Measurements from ENCODE around the gene ATG12. TPM values are rescaled to one million over a fixed set of nuclear protein-coding genes. Genes with fewer than 3 reads are reported as not detected.
"Not testable (repeated sequence)": the region's sequence is repeated elsewhere in the genome, so short reads cannot be mapped to it uniquely, and the experiment has no call there.

The ATG12 gene
- 29.6 and 37.4 TPM in 2 replicates for total RNA-seq

DNA sequence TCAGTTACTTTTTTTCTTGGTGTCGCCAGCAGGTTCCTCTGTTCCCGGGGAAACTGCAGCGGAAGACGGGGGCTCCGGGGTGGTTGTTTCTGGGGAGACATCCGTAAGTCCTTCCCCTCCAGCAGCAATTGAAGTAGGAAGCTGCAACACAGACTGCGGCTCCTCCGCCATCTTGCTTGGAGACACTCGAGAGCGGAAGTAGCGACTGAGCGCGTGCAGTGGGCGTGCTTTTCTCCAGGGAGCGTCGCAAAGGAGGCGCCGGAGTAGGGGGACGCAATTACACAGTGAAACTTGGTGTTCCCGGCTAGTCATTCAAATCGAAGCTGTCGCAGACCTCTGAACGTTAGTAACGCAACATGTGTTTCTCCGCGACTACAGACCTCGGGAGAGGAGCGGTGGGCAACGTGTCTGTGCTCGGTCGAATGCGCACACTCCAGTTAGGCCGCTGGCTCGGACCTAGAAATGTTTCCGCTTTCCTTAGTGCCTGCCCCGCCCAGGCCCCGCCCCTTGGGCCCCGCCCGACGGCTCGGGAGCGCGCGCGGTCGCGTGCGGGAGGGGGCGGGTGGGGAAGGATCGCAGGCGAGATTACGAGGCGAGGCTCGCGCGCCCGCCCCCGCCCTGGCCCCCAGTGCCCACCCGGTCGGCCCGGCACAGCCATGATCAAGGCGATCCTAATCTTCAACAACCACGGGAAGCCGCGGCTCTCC, at the start of gene ATG12, which contains the start of gene AP3S1:
Gene ATG12 (minus strand): TSS at position 184 of the 707 bp plus-strand sequence. CDS start 13 bp downstream, at position 171.
Gene AP3S1 (plus strand): TSS at position 554 of the 707 bp plus-strand sequence. CDS start 103 bp downstream, at position 657.
- H3K36me3 Mint-ChIP-seq (ENCODE audit: low read depth), result peaks cover 25% of the 10 kb centered on the region
- peak within 1 kb of the TSS; percentile 99 for H3K27ac Mint-ChIP-seq
- H3K9me3 Mint-ChIP-seq, result no peaks in the 10 kb centered on the region
- intact Hi-C loops (cut with micrococcal nuclease), result loop anchor here (1.0 to 2.0 kb wide), 9 partner anchors 10 to 672 kb away; partner anchors contain the start of genes COMMD10, FEM1C, PGGT1B and TMED7
- H3K4me1 Mint-ChIP-seq (ENCODE audit: low read depth), result peaks cover 52% of the 10 kb centered on the region
- no peaks in the 10 kb centered on the region for H3K27me3 Mint-ChIP-seq (ENCODE audit: insufficient read depth)
- peak; percentile 87 for DNase-seq (ENCODE audit: low spot score)
- peak within 1 kb of the TSS; percentile 98 for H3K4me3 Mint-ChIP-seq

DNA sequence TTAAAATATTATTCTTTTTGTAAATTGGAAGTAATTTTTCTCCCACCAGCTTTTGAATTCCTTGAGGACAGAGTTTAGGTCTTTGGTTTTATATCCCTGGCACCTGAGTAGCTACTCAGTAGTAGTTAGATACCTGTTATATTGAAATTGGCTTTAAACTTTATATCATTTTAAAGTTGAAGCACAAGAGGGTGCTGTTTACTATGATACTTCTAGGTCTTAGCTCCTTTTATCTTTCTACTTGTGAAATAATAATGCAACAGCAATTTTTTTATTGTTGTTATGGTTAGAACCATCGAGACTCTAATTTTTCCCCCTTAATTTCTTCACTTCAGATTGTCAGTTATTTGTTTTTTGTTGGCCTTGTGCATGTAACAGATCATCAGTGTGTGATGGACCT, 46.7 kb upstream of the ATG12 start:
- Mint-ChIP-seq H3K9me3 (no peaks in the 10 kb centered on the region), H3K27me3 (ENCODE audit: insufficient read depth) (no peaks in the 10 kb centered on the region), H3K36me3 (ENCODE audit: low read depth) (no peaks in the 10 kb centered on the region), H3K4me3 (no peak overlapping the region), H3K27ac (no peak overlapping the region), H3K4me1 (ENCODE audit: low read depth) (no peaks in the 10 kb centered on the region)
- intact Hi-C loops (cut with micrococcal nuclease), result no loop called here
- DNase-seq (ENCODE audit: low spot score), result no peak

DNA sequence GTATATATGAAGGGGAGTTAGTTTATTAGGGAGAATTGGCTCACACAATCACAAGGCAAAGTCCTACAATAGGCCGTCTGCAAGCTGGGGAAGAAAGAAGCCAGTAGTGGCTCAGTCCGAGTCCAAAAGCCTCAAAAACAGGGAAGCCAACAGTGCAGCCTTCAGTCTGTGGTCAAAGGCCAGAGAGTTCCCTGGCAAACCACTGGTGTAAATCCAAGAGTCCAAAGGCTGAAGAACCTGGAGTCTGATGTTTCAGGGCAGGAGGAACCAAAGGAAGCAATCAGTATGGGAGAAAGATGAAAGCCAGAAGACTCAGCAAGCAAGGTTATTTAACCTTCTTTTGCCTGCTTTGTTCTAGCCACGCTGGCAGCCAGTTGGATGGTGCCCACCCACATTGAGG, 43.8 kb upstream of the ATG12 start:
- DNase-seq (ENCODE audit: low spot score); intact Hi-C loops (cut with micrococcal nuclease); H3K9me3 Mint-ChIP-seq; H3K4me1 Mint-ChIP-seq (ENCODE audit: low read depth); H3K27me3 Mint-ChIP-seq (ENCODE audit: insufficient read depth); H3K4me3 Mint-ChIP-seq; H3K36me3 Mint-ChIP-seq (ENCODE audit: low read depth); H3K27ac Mint-ChIP-seq: not testable (repeated sequence)

DNA sequence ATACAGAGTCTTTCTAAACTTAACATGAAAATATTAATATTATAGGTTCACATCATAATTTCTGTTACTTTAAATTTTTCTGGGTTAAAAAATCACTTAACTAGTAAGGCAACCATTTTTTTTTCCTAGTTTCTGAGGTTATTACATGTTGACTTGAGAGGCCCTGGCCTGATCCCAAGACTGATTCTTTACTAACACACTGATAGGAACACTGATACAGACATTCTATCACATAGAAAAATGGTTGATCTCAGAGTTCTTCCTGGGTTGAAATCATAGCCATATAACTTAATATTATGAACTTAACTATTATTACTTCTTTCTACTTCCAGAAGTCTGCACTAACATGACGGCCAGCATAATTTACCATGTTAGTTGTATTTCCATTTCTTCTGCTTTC, 43.3 kb upstream of the ATG12 start:
- DNase-seq (ENCODE audit: low spot score), result no peak
- H3K36me3 Mint-ChIP-seq (ENCODE audit: low read depth), result peaks cover 3% of the 10 kb centered on the region
- H3K4me1 Mint-ChIP-seq (ENCODE audit: low read depth), result no peaks in the 10 kb centered on the region
- no peak overlapping the region for H3K27ac Mint-ChIP-seq
- H3K4me3 Mint-ChIP-seq, result no peak overlapping the region
- no peaks in the 10 kb centered on the region for H3K27me3 Mint-ChIP-seq (ENCODE audit: insufficient read depth)
- H3K9me3 Mint-ChIP-seq, result peaks cover 5% of the 10 kb centered on the region
- intact Hi-C loops (cut with micrococcal nuclease), result no loop called here

DNA sequence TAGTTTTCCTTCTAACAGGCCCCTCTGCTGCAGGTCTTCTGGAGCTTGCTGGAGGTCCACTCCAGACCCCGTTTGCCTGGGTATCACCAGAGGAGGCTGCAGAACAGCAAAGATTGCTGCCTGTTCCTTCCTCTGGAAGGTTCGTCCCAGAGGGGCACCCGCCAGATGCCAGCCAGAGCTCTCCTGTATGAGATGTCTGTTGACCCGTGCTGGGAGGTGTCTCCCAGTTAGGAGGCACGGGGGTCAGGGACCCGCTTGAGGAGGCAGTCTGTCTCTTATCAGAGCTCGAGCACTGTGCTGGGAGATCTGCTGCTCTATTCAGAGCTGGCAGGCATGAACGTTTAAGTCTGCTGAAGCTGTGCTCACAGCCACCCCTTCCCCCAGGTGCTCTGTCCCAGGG, 41.1 kb upstream of the ATG12 start:
- H3K27ac Mint-ChIP-seq; H3K4me3 Mint-ChIP-seq; H3K4me1 Mint-ChIP-seq (ENCODE audit: low read depth); DNase-seq (ENCODE audit: low spot score); H3K36me3 Mint-ChIP-seq (ENCODE audit: low read depth); H3K27me3 Mint-ChIP-seq (ENCODE audit: insufficient read depth); intact Hi-C loops (cut with micrococcal nuclease): not testable (repeated sequence)
- H3K9me3 Mint-ChIP-seq, result peaks cover 16% of the 10 kb centered on the region

DNA sequence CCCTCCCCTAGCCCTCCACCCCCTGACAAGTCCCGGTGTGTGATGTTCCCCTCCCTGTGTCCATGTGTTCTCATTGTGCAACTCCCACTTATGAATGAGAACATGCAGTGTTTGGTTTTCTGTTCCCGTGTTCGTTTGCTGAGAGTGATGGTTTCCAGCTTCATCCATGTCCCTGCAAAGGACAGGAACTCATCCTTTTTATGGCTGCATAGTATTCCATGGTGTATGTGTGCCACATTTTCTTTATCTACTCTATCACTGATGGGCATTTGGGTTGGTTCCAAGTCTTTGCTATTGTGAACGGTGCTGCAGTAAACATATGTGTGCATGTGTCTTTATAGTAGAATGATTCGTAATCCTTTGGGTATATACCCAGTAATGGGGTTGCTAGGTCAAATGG, 36.0 kb upstream of the ATG12 start:
- DNase-seq (ENCODE audit: low spot score); intact Hi-C loops (cut with micrococcal nuclease); H3K27me3 Mint-ChIP-seq (ENCODE audit: insufficient read depth); H3K4me3 Mint-ChIP-seq; H3K4me1 Mint-ChIP-seq (ENCODE audit: low read depth); H3K27ac Mint-ChIP-seq: not testable (repeated sequence)
- peaks cover 16% of the 10 kb centered on the region for H3K9me3 Mint-ChIP-seq
- H3K36me3 Mint-ChIP-seq (ENCODE audit: low read depth), result peaks cover 13% of the 10 kb centered on the region

DNA sequence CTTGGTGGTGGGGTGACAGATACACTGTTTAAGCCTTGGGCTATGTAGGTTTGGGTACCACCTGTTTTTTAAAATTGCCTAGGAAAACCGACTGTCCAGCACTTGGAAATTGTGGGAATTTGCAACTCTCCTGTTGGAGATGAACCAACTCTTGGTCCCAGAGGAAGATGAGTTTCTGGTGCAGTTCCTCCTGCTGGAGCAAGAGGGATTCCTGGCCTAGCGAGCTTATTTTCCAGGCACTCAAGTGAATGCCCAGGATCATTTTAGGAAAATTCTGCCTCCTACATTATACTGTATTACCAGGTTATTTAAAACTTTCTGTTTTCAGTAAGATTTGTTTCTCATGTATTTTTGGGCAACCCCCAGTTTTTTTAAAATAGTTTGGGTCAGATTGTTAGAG, 34.1 kb upstream of the ATG12 start:
- Mint-ChIP-seq H3K27ac (no peak overlapping the region), H3K36me3 (ENCODE audit: low read depth) (peaks cover 20% of the 10 kb centered on the region), H3K9me3 (peaks cover 16% of the 10 kb centered on the region), H3K27me3 (ENCODE audit: insufficient read depth) (no peaks in the 10 kb centered on the region), H3K4me3 (no peak overlapping the region), H3K4me1 (ENCODE audit: low read depth) (no peaks in the 10 kb centered on the region)
- DNase-seq (ENCODE audit: low spot score), result no peak
- intact Hi-C loops (cut with micrococcal nuclease), result no loop called here

DNA sequence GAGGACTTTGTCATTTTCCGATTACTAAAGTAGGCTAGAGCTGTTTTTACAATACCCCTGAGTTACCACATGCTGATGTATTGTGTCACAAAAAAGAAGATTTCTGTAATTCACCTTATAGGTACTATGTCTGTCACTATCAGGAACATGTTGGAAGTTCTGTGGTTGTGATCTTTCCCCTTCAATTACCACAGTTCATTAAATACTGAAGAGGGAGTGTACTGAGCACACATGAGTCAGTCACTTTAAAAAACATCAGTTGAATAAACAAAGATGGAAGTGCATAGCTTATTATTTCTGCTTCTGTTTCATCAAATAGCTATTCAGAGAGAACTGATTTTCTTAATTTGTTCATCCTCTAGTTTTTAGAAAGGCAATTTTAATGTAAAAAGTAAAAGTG, 32.0 kb upstream of the ATG12 start:
- Mint-ChIP-seq H3K4me3 (no peak overlapping the region), H3K9me3 (peaks cover 7% of the 10 kb centered on the region), H3K27ac (no peak overlapping the region), H3K36me3 (ENCODE audit: low read depth) (peaks cover 14% of the 10 kb centered on the region), H3K4me1 (ENCODE audit: low read depth) (no peaks in the 10 kb centered on the region), H3K27me3 (ENCODE audit: insufficient read depth) (no peaks in the 10 kb centered on the region)
- no peak for DNase-seq (ENCODE audit: low spot score)
- intact Hi-C loops (cut with micrococcal nuclease), result no loop called here

DNA sequence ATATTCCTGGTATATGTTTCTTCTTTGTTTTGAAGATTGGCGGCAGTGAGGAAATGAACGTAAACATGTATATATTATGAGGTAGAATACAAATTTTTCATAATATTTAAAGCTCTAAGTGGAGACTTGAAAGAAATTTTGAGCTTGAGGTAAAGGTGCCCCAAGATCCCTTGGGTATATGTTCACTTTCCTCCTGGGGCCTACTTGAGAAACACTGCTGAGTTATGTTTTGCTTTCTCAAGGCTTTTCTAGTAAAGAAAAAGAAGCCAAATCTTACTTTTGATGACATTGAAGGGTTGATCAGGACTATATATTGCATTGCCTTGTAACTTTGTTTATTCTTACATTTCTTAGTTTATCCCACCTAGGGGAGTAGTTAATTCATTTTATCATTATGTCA, 31.1 kb upstream of the ATG12 start:
- intact Hi-C loops (cut with micrococcal nuclease), result no loop called here

DNA sequence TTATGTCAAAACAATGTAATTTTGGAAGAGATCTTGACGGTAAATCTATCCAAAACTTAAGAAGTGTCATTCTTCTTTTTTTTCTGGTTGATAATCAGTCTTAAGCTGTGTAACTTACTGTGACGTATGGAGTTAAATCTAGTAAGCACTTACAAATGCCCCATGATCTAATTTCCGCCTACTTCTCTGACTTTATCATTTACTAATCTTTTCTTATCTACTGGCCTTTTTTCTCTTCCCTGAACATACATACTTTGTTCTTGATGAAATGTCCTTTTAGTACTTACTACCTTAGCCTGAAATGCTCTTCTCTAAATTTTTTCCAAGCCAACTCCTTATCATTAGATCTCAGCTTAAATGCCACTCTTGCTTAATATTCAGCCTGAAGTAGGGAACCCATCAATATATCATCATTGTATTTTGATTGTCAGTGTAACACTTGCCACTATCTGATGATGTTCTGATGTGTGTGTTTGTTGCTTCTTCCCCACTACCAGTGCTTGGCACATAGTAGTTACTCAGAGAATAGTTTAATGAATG, 28.0 kb upstream of the ATG12 start:
- no peak for DNase-seq (ENCODE audit: low spot score)
- no peak overlapping the region for H3K4me3 Mint-ChIP-seq
- intact Hi-C loops (cut with micrococcal nuclease), result no loop called here
- no peaks in the 10 kb centered on the region for H3K27me3 Mint-ChIP-seq (ENCODE audit: insufficient read depth)
- H3K36me3 Mint-ChIP-seq (ENCODE audit: low read depth), result peaks cover 9% of the 10 kb centered on the region
- no peak overlapping the region for H3K27ac Mint-ChIP-seq
- H3K9me3 Mint-ChIP-seq, result peaks cover 2% of the 10 kb centered on the region
- no peaks in the 10 kb centered on the region for H3K4me1 Mint-ChIP-seq (ENCODE audit: low read depth)

More for the DNA sequence above, 31.1 kb upstream of the ATG12 start:
- H3K36me3 Mint-ChIP-seq (ENCODE audit: low read depth), result peaks cover 13% of the 10 kb centered on the region
- H3K9me3 Mint-ChIP-seq, result no peaks in the 10 kb centered on the region
- H3K4me1 Mint-ChIP-seq (ENCODE audit: low read depth), result no peaks in the 10 kb centered on the region
- no peak overlapping the region for H3K4me3 Mint-ChIP-seq
- no peak for DNase-seq (ENCODE audit: low spot score)
- no peak overlapping the region for H3K27ac Mint-ChIP-seq
- no peaks in the 10 kb centered on the region for H3K27me3 Mint-ChIP-seq (ENCODE audit: insufficient read depth)

DNA sequence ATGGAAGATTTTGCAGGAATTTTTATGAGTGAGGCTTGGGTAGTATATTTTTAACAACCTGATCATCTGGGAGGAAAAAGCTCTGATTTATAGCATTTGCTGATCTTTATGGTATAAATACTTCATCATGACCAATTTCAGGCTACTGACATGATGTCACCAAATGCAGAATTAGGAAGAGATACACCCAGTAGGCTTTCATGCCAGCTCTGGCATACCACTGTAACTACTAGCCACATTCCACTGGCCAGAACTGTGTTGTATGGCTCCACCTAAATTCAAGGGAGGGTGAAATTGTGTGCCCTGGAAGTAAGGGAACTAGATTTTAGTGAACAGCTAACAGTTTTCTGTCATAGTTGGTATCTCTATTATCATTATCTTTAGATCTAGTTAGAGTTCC, 18.0 kb upstream of the ATG12 start:
- Mint-ChIP-seq H3K4me1 (ENCODE audit: low read depth) (peaks cover 10% of the 10 kb centered on the region), H3K27ac (no peak overlapping the region), H3K9me3 (peaks cover 1% of the 10 kb centered on the region), H3K36me3 (ENCODE audit: low read depth) (no peaks in the 10 kb centered on the region), H3K27me3 (ENCODE audit: insufficient read depth) (peaks cover 4% of the 10 kb centered on the region), H3K4me3 (no peak overlapping the region)
- intact Hi-C loops (cut with micrococcal nuclease), result no loop called here
- DNase-seq (ENCODE audit: low spot score), result no peak

DNA sequence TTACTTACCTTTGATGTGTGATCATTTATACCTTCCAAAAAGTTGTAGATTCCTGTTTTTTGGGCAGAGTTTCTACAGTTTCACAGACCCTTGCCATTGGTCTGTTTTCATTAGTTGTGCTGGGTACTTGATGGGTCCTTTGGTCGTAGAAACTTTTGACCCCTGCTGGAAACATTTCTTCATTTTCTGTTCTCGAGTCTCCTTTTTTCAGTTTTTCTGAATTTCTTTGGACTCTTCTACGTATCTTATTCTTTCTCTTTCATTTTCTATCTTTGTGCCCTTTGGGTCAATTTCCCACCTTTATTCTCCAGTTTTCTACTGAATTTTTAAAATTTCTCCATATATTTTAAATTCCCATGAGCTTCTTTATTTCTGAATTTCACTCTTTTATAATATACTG, 17.0 kb upstream of the ATG12 start:
- Mint-ChIP-seq H3K27ac (no peak overlapping the region), H3K4me3 (no peak overlapping the region), H3K27me3 (ENCODE audit: insufficient read depth) (peaks cover 4% of the 10 kb centered on the region), H3K4me1 (ENCODE audit: low read depth) (peaks cover 12% of the 10 kb centered on the region), H3K36me3 (ENCODE audit: low read depth) (no peaks in the 10 kb centered on the region), H3K9me3 (peaks cover 7% of the 10 kb centered on the region)
- DNase-seq (ENCODE audit: low spot score), result no peak
- intact Hi-C loops (cut with micrococcal nuclease), result no loop called here

DNA sequence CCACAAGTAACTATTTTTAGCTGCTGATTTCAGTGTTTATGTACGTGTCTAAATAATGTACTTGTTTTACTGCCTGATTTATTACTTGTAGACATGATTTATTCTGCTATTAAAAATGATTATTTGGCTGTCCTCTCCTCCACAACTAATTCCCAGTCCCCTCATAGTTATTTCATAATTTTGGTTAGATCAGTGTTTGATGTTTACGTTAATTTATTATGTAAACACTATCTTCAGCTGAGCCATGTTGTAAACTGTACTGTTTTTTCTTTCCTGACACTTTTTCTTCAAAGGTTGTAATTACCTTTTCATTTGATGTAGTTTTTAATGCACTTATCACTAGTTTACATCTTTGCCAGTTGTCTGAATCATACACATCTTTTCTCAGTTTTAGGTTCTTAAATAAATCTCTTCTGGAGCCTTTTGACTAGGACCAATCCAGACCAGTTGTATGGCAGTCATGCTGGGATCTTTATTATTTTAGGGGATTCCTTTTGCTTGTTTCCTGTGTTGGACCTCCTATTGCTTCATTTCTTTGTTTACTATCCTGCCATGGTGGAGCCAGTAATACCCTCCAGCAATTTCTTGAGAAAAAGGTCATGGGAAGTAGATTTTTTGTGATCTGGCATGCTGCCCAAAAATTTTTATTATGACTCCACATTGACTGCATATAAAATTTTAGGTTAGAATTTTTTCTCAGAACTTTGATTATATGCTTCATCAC, 16.4 kb upstream of the ATG12 start:
- Mint-ChIP-seq H3K27ac (no peak overlapping the region), H3K36me3 (ENCODE audit: low read depth) (no peaks in the 10 kb centered on the region), H3K4me1 (ENCODE audit: low read depth) (peaks cover 17% of the 10 kb centered on the region), H3K4me3 (no peak overlapping the region), H3K9me3 (peaks cover 10% of the 10 kb centered on the region), H3K27me3 (ENCODE audit: insufficient read depth) (peaks cover 4% of the 10 kb centered on the region)
- DNase-seq (ENCODE audit: low spot score), result no peak
- intact Hi-C loops (cut with micrococcal nuclease), result no loop called here
